H1 (cell line): Measurements from ENCODE around the gene EHHADH. TPM values are rescaled to one million over a fixed set of nuclear protein-coding genes. Genes with fewer than 3 reads are reported as not detected.

Experiments
- CTCF ChIA-PET: fragments of 300-600 bp; sonication (Branson Sonifier 250); formaldehyde crosslinking; loops from one replicate; lab custom pipeline; 2021; ENCODE audit not compliant: partially characterized antibody; lab: Charles Lee
- POLR2A ChIA-PET: fragments of 300-600 bp; sonication (Branson Sonifier 250); formaldehyde crosslinking; loops from one replicate; lab custom pipeline; 2021; ENCODE audit warnings: inconsistent platforms; ENCODE audit not compliant: partially characterized antibody; lab: Charles Lee
- DNase-seq, 2 experiments: peaks; one replicate each; pipeline versions ENCODE4 v3.0.0 to v3.0.0-alpha.2; 2010 to 2022; ENCODE audit warnings: low spot score in 2 of 2, low read depth in 1 of 2, mixed read lengths in 1 of 2
- FAIRE-seq: peaks from 2 replicates; lab custom pipeline; 2011; peaks lifted over from hg19 to GRCh38; lab: Jason Lieb, UNC
- H2AFZ ChIP-seq: 2 replicates; pipeline ENCODE4 v1.8.1; 2012; ENCODE audit warnings: low read length, inconsistent platforms
- H2AK5ac ChIP-seq: 2 replicates; pipeline ENCODE4 v1.6.1; 2013; ENCODE audit warnings: low read depth, low read length
- H2BK120ac ChIP-seq: replicated peaks from 2 replicates; pipeline ENCODE3; 2013; ENCODE audit warnings: low read depth, low read length, inconsistent platforms
- H2BK12ac ChIP-seq: 2 replicates; pipeline ENCODE4 v1.6.1; 2013; ENCODE audit warnings: low read depth, low read length
- H2BK15ac ChIP-seq: 2 replicates; pipeline ENCODE4 v1.6.1; 2013; ENCODE audit warnings: low read length
- H2BK20ac ChIP-seq: 2 replicates; pipeline ENCODE4 v1.6.1; 2013; ENCODE audit warnings: low read length
- H2BK5ac ChIP-seq: 2 replicates; pipeline ENCODE4 v1.6.1; 2013; ENCODE audit warnings: low read depth, low read length
- H3K14ac ChIP-seq: 2 replicates; pipeline ENCODE4 v1.6.1; 2013; ENCODE audit warnings: inconsistent platforms; ENCODE audit not compliant: insufficient read length
- H3K18ac ChIP-seq: 2 replicates; pipeline ENCODE4 v1.6.1; 2013; ENCODE audit warnings: low read length; ENCODE audit errors: extremely low read depth
- H3K23ac ChIP-seq: 2 replicates; pipeline ENCODE4 v1.6.1; 2013; ENCODE audit warnings: inconsistent platforms; ENCODE audit not compliant: insufficient read length
- H3K23me2 ChIP-seq: 2 replicates; pipeline ENCODE4 v1.6.1; 2013; ENCODE audit warnings: low read depth, low read length
- H3K27ac ChIP-seq: 2 replicates; pipeline ENCODE4 v1.6.1; 2011; ENCODE audit warnings: low read depth, low read length, inconsistent platforms
- H3K27me3 ChIP-seq, 4 experiments: replicated peaks in 1 of 4; 1 replicate in 1 of 4; 2 replicates in 3 of 4; pipeline versions ENCODE4 v1.6.1 to v1.8.1; 2011 to 2013; ENCODE audit warnings: low read length in 3 of 4, mild to moderate bottlenecking in 3 of 4, inconsistent platforms in 2 of 4, mixed read lengths in 2 of 4, moderate library complexity in 1 of 4; ENCODE audit not compliant: control insufficient read depth in 3 of 4, insufficient read depth in 3 of 4; ENCODE audit errors: extremely low read depth in 1 of 4
- H3K36me3 ChIP-seq, 4 experiments: 2 replicates each; pipeline versions ENCODE4 v1.6.1 to v1.8.1; 2011 to 2013; ENCODE audit warnings: mild to moderate bottlenecking in 4 of 4, low read length in 3 of 4, moderate library complexity in 2 of 4, control low read depth in 1 of 4, inconsistent platforms in 1 of 4; ENCODE audit not compliant: insufficient read depth in 4 of 4, control insufficient read depth in 2 of 4
- H3K4ac ChIP-seq: replicated peaks from 2 replicates; pipeline ENCODE3; 2013; ENCODE audit warnings: low read length, low read depth, mixed read lengths, inconsistent platforms; ENCODE audit not compliant: insufficient read length
- H3K4me1 ChIP-seq, 4 experiments: replicated peaks in 1 of 4; 1 replicate in 1 of 4; 2 replicates in 3 of 4; pipeline versions ENCODE4 v1.6.1 to v1.8.1; 2011 to 2013; ENCODE audit warnings: low read length in 3 of 4, inconsistent platforms in 2 of 4, mixed read lengths in 1 of 4; ENCODE audit not compliant: insufficient read depth in 4 of 4, control insufficient read depth in 3 of 4
- H3K4me2 ChIP-seq, 2 experiments: 2 replicates each; pipeline versions ENCODE4 v1.6.1 to v1.8.1; 2011 to 2013; ENCODE audit warnings: low read depth in 2 of 2, low read length in 2 of 2, control low read depth in 1 of 2, inconsistent platforms in 1 of 2, mild to moderate bottlenecking in 1 of 2; ENCODE audit not compliant: insufficient read depth in 1 of 2
- H3K4me3 ChIP-seq, 4 experiments: fragments of 200-600, 300-600 bp in 1 of 4; sonication (generic), shearing (Covaris generic), sonication (Bioruptor Twin) in 1 of 4; 2 replicates each; pipeline versions ENCODE4 v1.5.1 to v1.8.1; 2011 to 2016; ENCODE audit warnings: low read length in 4 of 4, low read depth in 3 of 4, control low read depth in 2 of 4, inconsistent platforms in 2 of 4, mild to moderate bottlenecking in 2 of 4, mixed read lengths in 1 of 4, moderate library complexity in 1 of 4; ENCODE audit not compliant: insufficient read depth in 2 of 4; ENCODE audit errors: extremely low read depth in 1 of 4
- H3K56ac ChIP-seq: replicated peaks from 2 replicates; pipeline ENCODE3; 2013; ENCODE audit warnings: low read depth, mild to moderate bottlenecking, mixed read lengths, low read length, inconsistent platforms; ENCODE audit not compliant: insufficient read length
- H3K79me1 ChIP-seq: 2 replicates; pipeline ENCODE4 v1.6.1; 2013; ENCODE audit warnings: low read depth, low read length, control low read depth
- H3K79me2 ChIP-seq, 2 experiments: 2 replicates each; pipeline versions ENCODE4 v1.6.1 to v1.8.1; 2012 to 2013; ENCODE audit warnings: low read length in 2 of 2, mild to moderate bottlenecking in 2 of 2, inconsistent platforms in 1 of 2; ENCODE audit not compliant: insufficient read depth in 2 of 2, control insufficient read depth in 1 of 2
- H3K9ac ChIP-seq, 4 experiments: replicated peaks in 1 of 4; 1 replicate in 1 of 4; 2 replicates in 3 of 4; pipeline versions ENCODE4 v1.6.1 to v1.8.1; 2011 to 2013; ENCODE audit warnings: low read depth in 3 of 4, low read length in 3 of 4, control low read depth in 2 of 4, mild to moderate bottlenecking in 2 of 4, moderate library complexity in 2 of 4, inconsistent platforms in 1 of 4; ENCODE audit errors: extremely low read depth in 1 of 4
- H3K9me3 ChIP-seq, 2 experiments: 2 replicates each; pipeline versions ENCODE4 v1.6.1 to v1.8.1; 2012 to 2013; ENCODE audit warnings: mild to moderate bottlenecking in 2 of 2, moderate library complexity in 2 of 2, control low read depth in 1 of 2, inconsistent platforms in 1 of 2, low read depth in 1 of 2, low read length in 1 of 2, mixed read lengths in 1 of 2; ENCODE audit not compliant: insufficient read depth in 2 of 2
- H4K20me1 ChIP-seq, 2 experiments: replicated peaks in 1 of 2; 2 replicates each; pipeline versions ENCODE3 to v1.8.1; 2011 to 2013; ENCODE audit warnings: inconsistent platforms in 2 of 2, low read length in 2 of 2, mild to moderate bottlenecking in 1 of 2; ENCODE audit not compliant: insufficient read depth in 2 of 2, control insufficient read depth in 1 of 2
- H4K5ac ChIP-seq: 2 replicates; pipeline ENCODE4 v1.6.1; 2013; ENCODE audit warnings: low read length, low read depth, mixed read lengths, inconsistent platforms; ENCODE audit not compliant: insufficient read length
- H4K8ac ChIP-seq: 2 replicates; pipeline ENCODE4 v1.8.0; 2013; ENCODE audit warnings: mild to moderate bottlenecking, moderate library complexity, low read length, inconsistent platforms; ENCODE audit not compliant: insufficient read depth; ENCODE audit errors: extremely low read depth
- H4K91ac ChIP-seq: replicated peaks from 2 replicates; pipeline ENCODE3; 2013; ENCODE audit warnings: low read length, mixed read lengths, inconsistent platforms; ENCODE audit not compliant: insufficient read length
- ASH2L ChIP-seq: fragments of 200-600, 300-600 bp; sonication (generic); IDR thresholded peaks from one replicate; pipeline ENCODE4 v1.7.1; 2017; ENCODE audit warnings: low read length
- GABPA ChIP-seq: IDR thresholded peaks from 2 replicates; pipeline ENCODE4 v1.6.1; 2011; ENCODE audit warnings: mild to moderate bottlenecking, low read length, moderate library complexity, borderline replicate concordance; ENCODE audit not compliant: insufficient read depth
- RAD21 ChIP-seq, 2 experiments: IDR thresholded peaks in 1 of 2; conservative IDR thresholded peaks in 1 of 2; 2 replicates each; pipeline ENCODE4 v1.6.1; 2011; ENCODE audit warnings: low read depth in 2 of 2, low read length in 2 of 2, improper control_type of control experiment in 1 of 2, inconsistent platforms in 1 of 2, mild to moderate bottlenecking in 1 of 2, moderate library complexity in 1 of 2
- SRF ChIP-seq: IDR thresholded peaks from 2 replicates; pipeline ENCODE4 v1.6.1; 2011; ENCODE audit warnings: mild to moderate bottlenecking, low read depth, low read length, moderate library complexity
- ZNF274 ChIP-seq: IDR thresholded peaks from 2 replicates; pipeline ENCODE4 v1.7.0; 2012; ENCODE audit warnings: low read length, borderline replicate concordance; ENCODE audit errors: extremely low read depth
- WGBS, 2 experiments: shearing (Covaris generic) in 1 of 2; methylation state at CpG; one replicate each; pipeline versions ENCODE4 v1.1.6 to v1.1.7; 2013 to 2015; ENCODE audit warnings: low lambda C conversion rate in 2 of 2, mixed read lengths in 2 of 2, inconsistent platforms in 1 of 2, low coverage in 1 of 2, missing lambda C conversion rate in 1 of 2; ENCODE audit not compliant: insufficient replicate concordance in 2 of 2, insufficient coverage in 1 of 2, insufficient read length in 1 of 2; ENCODE audit errors: extremely low coverage in 1 of 2, missing lambda C conversion rate in 1 of 2; 5-methylcytosine and 5-hydroxymethylcytosine counted together
- polyA plus RNA-seq, 7 experiments: library from polyadenylated mRNA; depleted of rRNA in 3 of 7; stranded (reverse) in 5 of 7; unstranded in 2 of 7; fragments of >200 nt in 5 of 7; fragments of 200-250 nt in 2 of 7; gene quantifications; 1 replicate in 5 of 7; 2 replicates in 1 of 7; 4 replicates in 1 of 7; pipeline versions ENCODE4 v1.2.1 to v1.2.3, GENCODE V29; 2011 to 2013; ENCODE audit warnings: missing spikeins in 2 of 7, mixed read lengths in 2 of 7
- total RNA-seq: library from RNA; stranded (reverse); fragmentation: NEBNext Ultra II Directional; extraction: Animal tissue kit (Norgen Biotek cat#: 25700); gene quantifications from 2 replicates; pipeline ENCODE4 v1.2.1, GENCODE V29; 2021
- TF ChIP-seq, protein P1 (sequence below), 3 experiments: IDR thresholded peaks; 1 replicate in 2 of 3; 2 replicates in 1 of 3; pipeline versions ENCODE4 v1.5.1 to v1.6.1; 2011; ENCODE audit warnings: low read length in 3 of 3, mild to moderate bottlenecking in 3 of 3, inconsistent platforms in 2 of 3, low read depth in 1 of 3, moderate library complexity in 1 of 3; ENCODE audit not compliant: insufficient read depth in 1 of 3; ENCODE audit errors: control extremely low read depth in 1 of 3

Gene EHHADH
- total and polyA plus RNA-seq, 2 of the 8 experiments (the other 6 are each of a cell fraction or from before 2014, with no cell fraction given), result 1.4 to 3.5 TPM

- H3K4me3 ChIP-seq, result peak overlapping the region in 2 of 4 experiments; percentile 5 to 41; a peak in 3 of 8 replicates
- 20% methylated on average over 6 of the region's 6 CpGs; no CpG with 5 or more reads in 1 of the 2 experiments for WGBS, 2 experiments
- no peaks in the 10 kb centered on the region for H4K20me1 ChIP-seq
- H4K91ac ChIP-seq, result no peak overlapping the region
- no peak overlapping the region for H2BK5ac ChIP-seq
- no peak overlapping the region for H3K14ac ChIP-seq
- peak overlapping the region; percentile 83 for H2AFZ ChIP-seq
- H3K56ac ChIP-seq, result no peak overlapping the region
- H2BK120ac ChIP-seq, result no peak overlapping the region
- H3K27me3 ChIP-seq, result no peaks in the 10 kb centered on the region
- H3K27ac ChIP-seq, result no peak overlapping the region
- ChIA-PET CTCF (interaction anchor here (0.5 to 2.8 kb wide), 15 partner anchors 9 to 166 kb away, joined by 3 to 11 read pairs (median 4); no protein-coding TSS in a partner anchor), POLR2A (no interaction called here)
- no peak overlapping the region for H2BK12ac ChIP-seq
- no peak overlapping the region for H3K4ac ChIP-seq
- H3K4me1 ChIP-seq, result peaks cover 0 to 6% (median 2%) of the 10 kb centered on the region in 4 experiments; a peak in 3 of 7 replicates
- H3K79me2 ChIP-seq, result no peaks in the 10 kb centered on the region
- H3K9me3 ChIP-seq, result no peaks in the 10 kb centered on the region
- H2AK5ac ChIP-seq, result no peak overlapping the region
- H3K23me2 ChIP-seq, result no peaks in the 10 kb centered on the region
- peak; percentile 50 for FAIRE-seq
- H3K36me3 ChIP-seq, result no peaks in the 10 kb centered on the region
- peak overlapping the region; percentile 8 to 59; a peak in 3 of 4 replicates for H3K4me2 ChIP-seq
- H3K9ac ChIP-seq, result no peak overlapping the region
- TF ChIP-seq GABPA, result no peak
- TF ChIP-seq ZNF274, result no peak
- TF ChIP-seq SRF, result no peak
- peak; percentile 55 to 59 for TF ChIP-seq RAD21 (IDR thresholded peaks at IDR 0.05 in 1 of 2, conservative IDR thresholded peaks at IDR 0.05 in 1 of 2; ENCODE audit: low read depth in 2 of 2, low read length in 2 of 2)
- peak; percentile 17 for TF ChIP-seq ASH2L
- TF ChIP-seq, protein P1, sequence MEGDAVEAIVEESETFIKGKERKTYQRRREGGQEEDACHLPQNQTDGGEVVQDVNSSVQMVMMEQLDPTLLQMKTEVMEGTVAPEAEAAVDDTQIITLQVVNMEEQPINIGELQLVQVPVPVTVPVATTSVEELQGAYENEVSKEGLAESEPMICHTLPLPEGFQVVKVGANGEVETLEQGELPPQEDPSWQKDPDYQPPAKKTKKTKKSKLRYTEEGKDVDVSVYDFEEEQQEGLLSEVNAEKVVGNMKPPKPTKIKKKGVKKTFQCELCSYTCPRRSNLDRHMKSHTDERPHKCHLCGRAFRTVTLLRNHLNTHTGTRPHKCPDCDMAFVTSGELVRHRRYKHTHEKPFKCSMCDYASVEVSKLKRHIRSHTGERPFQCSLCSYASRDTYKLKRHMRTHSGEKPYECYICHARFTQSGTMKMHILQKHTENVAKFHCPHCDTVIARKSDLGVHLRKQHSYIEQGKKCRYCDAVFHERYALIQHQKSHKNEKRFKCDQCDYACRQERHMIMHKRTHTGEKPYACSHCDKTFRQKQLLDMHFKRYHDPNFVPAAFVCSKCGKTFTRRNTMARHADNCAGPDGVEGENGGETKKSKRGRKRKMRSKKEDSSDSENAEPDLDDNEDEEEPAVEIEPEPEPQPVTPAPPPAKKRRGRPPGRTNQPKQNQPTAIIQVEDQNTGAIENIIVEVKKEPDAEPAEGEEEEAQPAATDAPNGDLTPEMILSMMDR (IDR thresholded peaks at IDR 0.05; ENCODE audit: control extremely low read depth in 1 of 3, insufficient read depth in 1 of 3, low read depth in 1 of 3, low read length in 3 of 3), result peak in 1 of 3 experiments; percentile 15; a peak in 2 of 4 replicates
- no peak overlapping the region for H3K18ac ChIP-seq
- DNase-seq, result no peak
- H4K5ac ChIP-seq, result no peak overlapping the region
- H4K8ac ChIP-seq, result no peak overlapping the region
- H3K23ac ChIP-seq, result no peak overlapping the region
- H2BK20ac ChIP-seq, result no peak overlapping the region
- H2BK15ac ChIP-seq, result no peak overlapping the region
- 0 out of 2 replicates have a peak, but pooled peaks cover 2% of the 10 kb centered on the region for H3K79me1 ChIP-seq
Measured at GRCh38 chr3:185215873-185216606, 37.8 kb downstream of the EHHADH start.
